ENCODE measurements around the gene SHANK1. TPM values are rescaled to one million over a fixed set of nuclear protein-coding genes. Genes with fewer than 3 reads are reported as not detected.
"Not testable (repeated sequence)": the region's sequence is repeated elsewhere in the genome, so short reads cannot be mapped to it uniquely, and the experiment has no call there.

The SHANK1 gene
- total RNA-seq, 6 donors from 2014 or later = 0.40 to 0.54 TPM; not detected in 4

DNA sequence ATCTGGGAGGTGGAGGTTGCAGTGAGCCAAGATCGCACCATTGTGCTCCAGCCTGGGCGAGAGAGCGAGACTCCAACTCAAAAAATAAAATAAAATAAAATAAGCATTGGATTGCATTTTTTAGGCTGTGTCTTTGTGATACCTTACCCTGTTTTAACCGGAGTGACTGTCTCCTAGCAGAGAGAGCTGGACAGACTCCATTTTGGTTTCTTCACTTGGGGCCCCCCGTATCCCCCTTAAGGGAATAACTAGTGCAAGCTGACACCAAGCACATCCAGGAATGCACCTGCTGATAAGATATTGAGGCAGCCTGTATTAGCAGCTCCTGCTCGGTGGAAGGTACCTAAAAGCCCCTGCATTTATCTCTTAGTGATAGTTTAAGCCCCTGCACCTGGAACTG lies 29.9 kb upstream of the SHANK1 start:
- Histone ChIP-seq H3K27me3 (no peaks in the 10 kb centered on the region), H3K4me1 (no peaks in the 10 kb centered on the region), H3K4me3 (no peak overlapping the region), H3K27ac (no peak overlapping the region), H3K36me3 (no peaks in the 10 kb centered on the region), H3K9me3 (no peaks in the 10 kb centered on the region)
- WGBS, 2 donors = 63 to 69% methylated on average over 6 of the region's 6 CpGs
- no peak for TF ChIP-seq POLR2AphosphoS5 (IDR thresholded peaks at IDR 0.05)
- TF ChIP-seq, protein P1, sequence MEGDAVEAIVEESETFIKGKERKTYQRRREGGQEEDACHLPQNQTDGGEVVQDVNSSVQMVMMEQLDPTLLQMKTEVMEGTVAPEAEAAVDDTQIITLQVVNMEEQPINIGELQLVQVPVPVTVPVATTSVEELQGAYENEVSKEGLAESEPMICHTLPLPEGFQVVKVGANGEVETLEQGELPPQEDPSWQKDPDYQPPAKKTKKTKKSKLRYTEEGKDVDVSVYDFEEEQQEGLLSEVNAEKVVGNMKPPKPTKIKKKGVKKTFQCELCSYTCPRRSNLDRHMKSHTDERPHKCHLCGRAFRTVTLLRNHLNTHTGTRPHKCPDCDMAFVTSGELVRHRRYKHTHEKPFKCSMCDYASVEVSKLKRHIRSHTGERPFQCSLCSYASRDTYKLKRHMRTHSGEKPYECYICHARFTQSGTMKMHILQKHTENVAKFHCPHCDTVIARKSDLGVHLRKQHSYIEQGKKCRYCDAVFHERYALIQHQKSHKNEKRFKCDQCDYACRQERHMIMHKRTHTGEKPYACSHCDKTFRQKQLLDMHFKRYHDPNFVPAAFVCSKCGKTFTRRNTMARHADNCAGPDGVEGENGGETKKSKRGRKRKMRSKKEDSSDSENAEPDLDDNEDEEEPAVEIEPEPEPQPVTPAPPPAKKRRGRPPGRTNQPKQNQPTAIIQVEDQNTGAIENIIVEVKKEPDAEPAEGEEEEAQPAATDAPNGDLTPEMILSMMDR (IDR thresholded peaks at IDR 0.05) = no peak
- TF ChIP-seq EP300 (IDR thresholded peaks at IDR 0.05) = no peak
- TF ChIP-seq POLR2A (IDR thresholded peaks at IDR 0.05) = no peak
- DNase-seq (no peak), ATAC-seq (ENCODE audit: low FRiP score in 2 of 2) (no peak)

DNA sequence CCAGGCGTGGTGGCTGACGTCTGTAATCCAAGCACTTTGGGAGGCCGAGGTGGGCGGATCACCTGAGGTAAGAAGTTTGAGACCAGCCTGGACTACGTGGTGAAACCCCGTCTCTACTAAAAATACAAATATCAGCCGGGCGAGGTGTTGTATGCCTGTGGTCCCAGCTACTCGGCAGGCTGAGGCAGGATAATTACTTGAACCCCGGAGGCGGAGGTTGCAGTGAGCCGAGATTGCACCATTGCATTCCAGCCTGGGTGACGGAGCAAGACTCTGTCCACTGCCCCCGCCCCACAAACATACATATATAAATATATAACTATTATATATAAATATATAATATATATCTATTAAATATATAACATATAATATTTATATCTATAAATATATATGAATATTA lies 27.5 kb upstream of the SHANK1 start:
- not testable (repeated sequence) for H3K9me3 ChIP-seq; DNase-seq; H3K4me1 ChIP-seq; ATAC-seq (ENCODE audit: low FRiP score in 2 of 2); H3K36me3 ChIP-seq; H3K4me3 ChIP-seq; H3K27ac ChIP-seq; H3K27me3 ChIP-seq
- WGBS, 2 donors = 89 to 93% methylated on average over 14 of the region's 14 CpGs

DNA sequence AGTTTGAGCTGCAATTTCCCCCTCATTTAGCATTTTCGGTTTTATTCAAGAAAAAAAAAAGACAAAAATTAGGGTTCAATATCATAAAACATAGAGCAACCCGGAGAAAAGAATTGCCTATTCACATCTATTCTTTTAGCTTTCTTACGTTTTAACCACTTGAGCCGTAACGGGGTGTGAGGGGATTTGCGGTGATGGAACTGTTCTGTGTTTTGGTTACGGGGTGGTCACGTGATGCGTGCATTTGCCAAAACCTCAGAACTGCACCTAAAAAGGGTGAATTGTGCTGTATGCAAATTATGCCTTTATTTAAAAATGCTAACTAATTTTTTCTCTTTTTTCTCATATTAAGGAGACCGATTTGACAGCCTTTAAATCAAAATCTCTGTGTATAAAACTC lies 25.6 kb upstream of the SHANK1 start:
- H3K36me3 ChIP-seq = no peaks in the 10 kb centered on the region
- H3K27me3 ChIP-seq = no peaks in the 10 kb centered on the region
- DNase-seq = no peak
- no peak overlapping the region for H3K4me3 ChIP-seq
- TF ChIP-seq POLR2AphosphoS5 (IDR thresholded peaks at IDR 0.05) (no peak), EP300 (IDR thresholded peaks at IDR 0.05) (no peak), POLR2A (IDR thresholded peaks at IDR 0.05) (no peak)
- TF ChIP-seq, protein P1 (IDR thresholded peaks at IDR 0.05) = no peak
- WGBS, 2 donors = 67 to 80% methylated on average over 10 of the region's 10 CpGs
- H3K9me3 ChIP-seq = no peaks in the 10 kb centered on the region
- ATAC-seq (ENCODE audit: low FRiP score in 2 of 2) = no peak
- no peak overlapping the region for H3K27ac ChIP-seq
- H3K4me1 ChIP-seq = no peaks in the 10 kb centered on the region

DNA sequence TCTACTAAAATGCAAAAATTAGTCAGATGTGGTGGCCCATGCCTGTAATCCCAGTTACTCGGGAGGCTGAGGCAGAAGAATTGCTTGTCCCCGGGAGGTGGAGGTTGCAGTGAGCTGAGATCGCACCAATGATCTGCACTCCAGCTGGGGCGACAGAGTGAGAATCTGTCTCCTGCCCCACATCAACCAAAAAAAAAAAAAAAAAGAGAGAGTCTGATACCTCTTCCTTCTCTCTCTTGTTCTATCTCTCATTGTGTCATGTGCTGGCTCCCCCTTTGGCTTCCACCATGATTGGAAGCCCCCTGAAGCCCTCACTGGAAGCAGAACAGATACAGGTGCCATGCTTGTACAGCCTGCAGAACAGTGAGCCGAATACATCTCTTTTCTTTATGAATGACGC lies 23.9 kb upstream of the SHANK1 start:
- DNase-seq = no peak
- TF ChIP-seq POLR2A (IDR thresholded peaks at IDR 0.05) = no peak
- TF ChIP-seq, protein P1 (IDR thresholded peaks at IDR 0.05) = no peak
- no peak for TF ChIP-seq EP300 (IDR thresholded peaks at IDR 0.05)
- TF ChIP-seq POLR2AphosphoS5 (IDR thresholded peaks at IDR 0.05) = no peak
- Histone ChIP-seq H3K27ac (no peak overlapping the region), H3K4me1 (no peaks in the 10 kb centered on the region), H3K36me3 (no peaks in the 10 kb centered on the region), H3K27me3 (no peaks in the 10 kb centered on the region), H3K9me3 (no peaks in the 10 kb centered on the region), H3K4me3 (no peak overlapping the region)
- 70 to 80% methylated on average over 6 of the region's 6 CpGs for WGBS, 2 donors
- ATAC-seq (ENCODE audit: low FRiP score in 2 of 2) = no peak

DNA sequence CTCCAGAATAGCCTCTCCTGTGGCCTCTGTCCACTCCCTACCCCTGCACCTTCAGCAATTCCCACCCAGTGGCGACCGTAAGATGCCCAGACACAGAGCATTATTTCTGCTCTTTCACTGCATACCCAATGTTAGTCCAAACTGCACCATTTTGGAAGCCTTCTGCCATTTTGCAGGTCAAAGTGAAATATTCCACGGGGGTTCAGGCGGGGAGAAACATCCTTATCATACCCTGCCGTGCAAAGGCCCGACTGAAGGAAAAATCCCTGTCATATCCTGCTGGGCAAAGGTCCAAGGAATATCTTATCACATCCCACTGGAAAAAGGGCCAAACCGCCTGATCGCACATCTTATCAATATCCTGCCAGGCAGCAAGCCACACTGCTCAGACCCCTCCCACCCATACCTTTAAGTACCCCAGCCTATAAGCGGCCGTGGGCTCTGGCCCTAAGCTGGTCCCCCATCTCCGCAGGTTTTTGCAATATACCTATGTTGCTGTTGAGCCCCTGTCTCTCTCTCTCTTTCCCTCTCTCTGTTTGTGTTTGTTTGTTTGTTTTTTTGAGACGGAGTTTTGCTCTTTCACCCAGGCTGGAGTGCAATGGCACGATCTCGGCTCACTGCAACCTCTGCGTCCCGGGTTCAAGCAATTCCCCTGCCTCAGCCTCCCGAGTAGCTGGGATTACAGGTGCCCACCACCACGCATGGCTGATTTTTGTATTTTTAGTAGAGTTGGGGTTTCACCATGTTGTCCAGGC lies 21.8 kb upstream of the SHANK1 start:
- H3K36me3 ChIP-seq = no peaks in the 10 kb centered on the region
- H3K4me3 ChIP-seq = no peak overlapping the region
- no peaks in the 10 kb centered on the region for H3K9me3 ChIP-seq
- DNase-seq (no peak), ATAC-seq (ENCODE audit: low FRiP score in 2 of 2) (no peak)
- 63% methylated on average over 18 of the region's 18 CpGs for WGBS, 2 donors
- no peaks in the 10 kb centered on the region for H3K4me1 ChIP-seq
- TF ChIP-seq, protein P1 (IDR thresholded peaks at IDR 0.05) = no peak
- TF ChIP-seq POLR2A (IDR thresholded peaks at IDR 0.05) = no peak
- no peak for TF ChIP-seq POLR2AphosphoS5 (IDR thresholded peaks at IDR 0.05)
- TF ChIP-seq EP300 (IDR thresholded peaks at IDR 0.05) = no peak
- H3K27ac ChIP-seq = no peak overlapping the region
- no peaks in the 10 kb centered on the region for H3K27me3 ChIP-seq

Measured in upper lobe of left lung (tissue), 6 donors.